ENCODE results near the gene CD5L. TPM values are rescaled to one million over a fixed set of nuclear protein-coding genes. Genes with fewer than 3 reads are reported as not detected.

The CD5L gene
- total and polyA plus RNA-seq, 9 of the 15 experiments (the other 6 are each of a cell fraction or from before 2014, with no cell fraction given), result not detected

- TF ChIP-seq SIX5 (IDR thresholded peaks at IDR 0.05; ENCODE audit: borderline replicate concordance in 1 of 2, insufficient read depth in 1 of 2, low read depth in 1 of 2, low read length in 2 of 2) (no peak), TCF15 (CRISPR knock-in tag; IDR thresholded peaks at IDR 0.05) (no peak), ZNF79 (CRISPR knock-in tag; IDR thresholded peaks at IDR 0.05; ENCODE audit: low read depth) (no peak)
Observed at GRCh38 chr1:157842939-157843338, 1.3 kb upstream of the CD5L start (continued).

DNA sequence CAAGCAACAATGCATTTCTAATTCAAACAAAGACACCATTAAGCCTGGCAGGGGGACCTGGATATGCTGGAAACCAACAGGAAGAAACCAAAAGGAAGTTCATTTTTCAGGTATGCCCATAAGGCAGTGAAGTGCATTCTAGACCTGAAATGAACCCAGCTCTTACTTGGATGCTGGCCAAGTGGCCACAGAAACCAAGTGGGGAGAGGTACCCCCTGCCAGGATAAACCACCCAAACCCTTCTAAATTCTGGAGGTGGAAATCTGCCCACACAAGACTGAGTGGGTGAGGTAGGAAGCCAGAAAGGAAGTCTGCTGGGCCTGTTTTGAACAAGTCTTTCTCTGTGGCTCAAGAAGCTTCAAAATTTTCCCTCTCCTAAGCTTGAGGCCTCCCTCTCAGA is 2.6 kb downstream of the CD5L start:
- Histone ChIP-seq H2AFZ (ENCODE audit: low read depth, low read length) (no peak overlapping the region), H4K20me1 (replicated peaks; ENCODE audit: control insufficient read depth, insufficient read depth, low read length) (no peaks in the 10 kb centered on the region), H3K9me3 (replicated peaks; ENCODE audit: control insufficient read depth, insufficient read depth, low read depth, low read length) (no peaks in the 10 kb centered on the region), H3K79me2 (ENCODE audit: control insufficient read depth, insufficient read depth, low read length) (no peaks in the 10 kb centered on the region), H3K4me1 (replicated peaks in 1 of 2; ENCODE audit: control insufficient read depth in 2 of 2, insufficient read depth in 2 of 2, low read length in 2 of 2) (no peaks in the 10 kb centered on the region), H3K36me3 (ENCODE audit: control insufficient read depth, insufficient read depth, low read length) (no peaks in the 10 kb centered on the region), H3K4me2 (ENCODE audit: insufficient read depth, low read length) (no peak overlapping the region), H3K27me3 (ENCODE audit: control insufficient read depth in 2 of 2, insufficient read depth in 2 of 2, low read length in 2 of 2) (peaks cover 0 to 11% of the 10 kb centered on the region in 2 experiments; a peak in 2 of 5 replicates), H3K9ac (ENCODE audit: insufficient read depth in 1 of 2, low read depth in 2 of 2, low read length in 2 of 2) (no peak overlapping the region), H3K27ac (ENCODE audit: extremely low read depth, low read depth, low read length) (no peak overlapping the region), H3K4me3 (no peak overlapping the region), H3K9me1 (ENCODE audit: control insufficient read depth, insufficient read depth, low read length) (no peaks in the 10 kb centered on the region)
- CTCF ChIA-PET (ENCODE audit: low intra/inter-chr PET ratio), result no interaction called here
- no TSS peak for BruUV-seq (replicated peaks)
- ATAC-seq (no peak), FAIRE-seq (no peak), DNase-seq (ENCODE audit: extremely low read depth in 1 of 4, low spot score in 3 of 4) (no peak)
- in situ Hi-C loops (cut with MboI) (no loop called here), intact Hi-C loops (cut with micrococcal nuclease) (no loop called here)
- TF ChIP-seq ZNF551 (CRISPR knock-in tag; IDR thresholded peaks at IDR 0.05) (no peak), FOXM1 (IDR thresholded peaks at IDR 0.05; ENCODE audit: low read depth) (no peak), FOXM1 (CRISPR knock-in tag; IDR thresholded peaks at IDR 0.05; ENCODE audit: low read depth) (no peak), TCFL5 (CRISPR knock-in tag; conservative IDR thresholded peaks at IDR 0.05) (no peak), BDP1 (IDR thresholded peaks at IDR 0.05; ENCODE audit: insufficient read depth, insufficient read length) (no peak), ZBTB17 (CRISPR knock-in tag; IDR thresholded peaks at IDR 0.05) (no peak), ZNF778 (CRISPR knock-in tag; IDR thresholded peaks at IDR 0.05) (no peak), POLR2AphosphoS5 (IDR thresholded peaks at IDR 0.05; ENCODE audit: control insufficient read depth, insufficient read depth, low read depth, low read length) (no peak), ZNF12 (CRISPR knock-in tag; IDR thresholded peaks at IDR 0.05) (no peak), KHSRP (IDR thresholded peaks at IDR 0.05) (no peak), PHTF2 (CRISPR knock-in tag; IDR thresholded peaks at IDR 0.05) (no peak), ZNF431 (CRISPR knock-in tag; IDR thresholded peaks at IDR 0.05) (no peak), SAFB2 (IDR thresholded peaks at IDR 0.05; ENCODE audit: borderline replicate concordance, low read depth, low read length, severe bottlenecking) (no peak), ZNF224 (CRISPR knock-in tag; IDR thresholded peaks at IDR 0.05) (no peak), DEAF1 (CRISPR knock-in tag; IDR thresholded peaks at IDR 0.05) (no peak), HSF4 (CRISPR knock-in tag; IDR thresholded peaks at IDR 0.05; ENCODE audit: borderline replicate concordance) (no peak), HNRNPL (IDR thresholded peaks at IDR 0.05; ENCODE audit: low read depth, low read length) (no peak), NELFE (IDR thresholded peaks at IDR 0.05; ENCODE audit: insufficient read depth, insufficient read length) (no peak), BRD9 (IDR thresholded peaks at IDR 0.05; ENCODE audit: low read depth, partially characterized antibody) (no peak), ZNF436 (CRISPR knock-in tag; IDR thresholded peaks at IDR 0.05) (no peak)
- POLR2A ChIA-PET, result interaction anchor here (0.7 kb wide), 1 partner anchor 629 kb away, joined by 4 read pairs; no protein-coding TSS in a partner anchor

Data from K562 (cell line).